DOHH2 (cell line): ENCODE data around the gene FLT3.

Source experiments
- EZH2phosphoT487 ChIP-seq: fragments of 200-600 bp; sonication (generic); IDR thresholded peaks from 2 replicates; pipeline ENCODE4 v1.6.1; 2017; ENCODE audit warnings: borderline replicate concordance, mild to moderate bottlenecking, antibody characterized with exemption, low read length, moderate library complexity, mixed read lengths
- TF ChIP-seq, protein P1 (sequence below): fragments of 200-600 bp; sonication (generic); IDR thresholded peaks from one replicate; pipeline ENCODE4 v1.5.1; 2014; ENCODE audit warnings: antibody characterized with exemption, mild to moderate bottlenecking, low read depth, low read length; ENCODE audit not compliant: poor library complexity, severe bottlenecking

DNA sequence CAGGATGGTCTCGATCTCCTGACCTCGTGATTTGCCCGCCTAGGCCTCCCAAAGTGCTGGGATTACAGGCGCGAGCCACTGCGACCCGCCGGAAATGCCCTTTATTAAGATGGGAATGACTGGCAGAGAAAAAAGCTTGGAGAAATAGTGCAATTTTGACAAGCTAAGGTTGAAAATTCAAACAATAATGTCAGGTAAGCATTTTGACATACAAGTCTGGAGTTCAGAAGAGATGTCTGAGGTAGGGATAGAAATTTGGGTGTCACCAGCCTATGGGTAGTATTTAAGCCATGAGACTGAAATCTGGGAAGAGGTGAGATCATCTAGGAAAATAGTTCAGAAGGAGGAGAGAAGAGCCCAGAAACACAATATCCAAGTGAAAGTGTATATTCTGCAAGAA, 20.8 kb upstream of the FLT3 start:
- TF ChIP-seq, protein P1, sequence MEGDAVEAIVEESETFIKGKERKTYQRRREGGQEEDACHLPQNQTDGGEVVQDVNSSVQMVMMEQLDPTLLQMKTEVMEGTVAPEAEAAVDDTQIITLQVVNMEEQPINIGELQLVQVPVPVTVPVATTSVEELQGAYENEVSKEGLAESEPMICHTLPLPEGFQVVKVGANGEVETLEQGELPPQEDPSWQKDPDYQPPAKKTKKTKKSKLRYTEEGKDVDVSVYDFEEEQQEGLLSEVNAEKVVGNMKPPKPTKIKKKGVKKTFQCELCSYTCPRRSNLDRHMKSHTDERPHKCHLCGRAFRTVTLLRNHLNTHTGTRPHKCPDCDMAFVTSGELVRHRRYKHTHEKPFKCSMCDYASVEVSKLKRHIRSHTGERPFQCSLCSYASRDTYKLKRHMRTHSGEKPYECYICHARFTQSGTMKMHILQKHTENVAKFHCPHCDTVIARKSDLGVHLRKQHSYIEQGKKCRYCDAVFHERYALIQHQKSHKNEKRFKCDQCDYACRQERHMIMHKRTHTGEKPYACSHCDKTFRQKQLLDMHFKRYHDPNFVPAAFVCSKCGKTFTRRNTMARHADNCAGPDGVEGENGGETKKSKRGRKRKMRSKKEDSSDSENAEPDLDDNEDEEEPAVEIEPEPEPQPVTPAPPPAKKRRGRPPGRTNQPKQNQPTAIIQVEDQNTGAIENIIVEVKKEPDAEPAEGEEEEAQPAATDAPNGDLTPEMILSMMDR = no peak
- TF ChIP-seq EZH2phosphoT487 = no peak
